Right lobe of liver (tissue), 6 donors: ENCODE data around the gene ELP5. TPM values are rescaled to one million over a fixed set of nuclear protein-coding genes. Genes with fewer than 3 reads are reported as not detected.

Experiments used
- ATAC-seq, 4 donors: fragments of 200-7000 bp; cut with Tn5 transposase; one replicate each; pipeline ENCODE4 v1.9.1; 2020; ENCODE audit warnings: mild to moderate bottlenecking in 4 of 4, moderate library complexity in 4 of 4
- DNase-seq, 3 donors: peaks; one replicate each; pipeline ENCODE4 v3.0.0-alpha.2; 2020
- H3K27ac ChIP-seq, 3 donors: fragments of 200-600 bp; one replicate each; pipeline ENCODE4 v1.8.0; 2022
- H3K27me3 ChIP-seq, 2 donors: fragments of 200-600 bp; one replicate each; pipeline ENCODE4 v1.8.0; 2022
- H3K36me3 ChIP-seq, 4 donors: fragments of 200-600 bp; sonication (generic) in 1 of 4; one replicate each; pipeline versions ENCODE4 v1.5.1 to v1.8.0; 2017 to 2022; ENCODE audit warnings: control low read depth in 1 of 4
- H3K4me1 ChIP-seq, 4 donors: fragments of 200-600 bp; sonication (generic) in 1 of 4; one replicate each; pipeline versions ENCODE4 v1.5.1 to v1.8.0; 2017 to 2022; ENCODE audit warnings: control low read depth in 1 of 4
- H3K4me3 ChIP-seq, 3 donors: fragments of 200-600 bp; one replicate each; pipeline ENCODE4 v1.8.0; 2022
- H3K9me3 ChIP-seq, 4 donors: fragments of 200-600 bp; sonication (generic) in 1 of 4; one replicate each; pipeline versions ENCODE4 v1.5.1 to v1.8.0; 2017 to 2022; ENCODE audit warnings: control low read depth in 1 of 4
- POLR2A ChIP-seq: fragments of 450-650 bp; IDR thresholded peaks from one replicate; pipeline ENCODE4 v1.6.1; 2017; ENCODE audit warnings: antibody characterized with exemption, mild to moderate bottlenecking
- WGBS: methylation state at CpG from one replicate; pipeline ENCODE4 v1.1.6; 2018; ENCODE audit warnings: low coverage, low lambda C conversion rate; ENCODE audit not compliant: insufficient coverage; ENCODE audit errors: missing lambda C conversion rate; 5-methylcytosine and 5-hydroxymethylcytosine counted together
- intact Hi-C, 2 donors: fragments of 100-400 bp; cut with DNase I; formaldehyde crosslinking; loops; one replicate each; pipeline versions ENCODE4 v1.11.2 to v1.14.1; 2022
- total RNA-seq, 6 experiments: library from RNA; depleted of rRNA in 2 of 6; stranded (reverse); fragments of >200 nt in 2 of 6; fragmentation: NEBNext Ultra II Directional in 3 of 6; extraction: Animal tissue kit (Norgen Biotek cat#: 25700) in 3 of 6; gene quantifications; one replicate each; pipeline versions ENCODE4 v1.1.0 to v1.2.4, GENCODE V29; 2016 to 2023
- TF ChIP-seq, protein P1 (sequence below), 4 donors: fragments of 200-600 bp in 3 of 4; fragments of 450-650 bp in 1 of 4; IDR thresholded peaks; one replicate each; pipeline versions ENCODE4 v1.5.1 to v1.8.0; 2016 to 2022; ENCODE audit warnings: antibody characterized with exemption in 4 of 4, mild to moderate bottlenecking in 2 of 4
- donor health status: DM: no; HTN: yes; CAD: no.
- donor health status: DM: no; HTN: no; CAD: no.
- donor health status: DM: no; HTN: no; CAD: no.
- donor health status: DM: no; HTN: yes; CAD: no.
- donor health status: DM: no; HTN: yes; CAD: no.

The ELP5 gene
- total RNA-seq, 6 experiments from 2014 or later, result 14.2 to 29.6 (median 22.9) TPM

DNA sequence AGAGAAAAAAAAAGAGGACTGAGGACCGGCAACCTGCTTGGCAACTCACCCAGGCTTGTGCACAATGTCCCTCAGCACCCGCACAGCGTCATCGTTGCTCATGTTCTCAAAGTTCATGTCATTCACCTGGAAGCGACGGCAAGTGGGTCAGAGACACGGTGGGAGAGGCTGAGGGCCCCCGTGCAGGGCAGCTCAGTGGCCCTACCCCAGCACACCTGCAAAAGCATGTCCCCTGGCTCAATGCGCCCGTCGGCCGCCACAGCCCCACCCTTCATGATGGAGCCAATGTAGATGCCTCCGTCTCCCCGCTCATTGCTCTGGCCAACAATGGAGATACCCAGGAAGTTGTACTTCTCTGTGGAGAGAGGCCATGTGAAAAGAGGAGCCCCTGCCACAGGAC is 23.1 kb upstream of the ELP5 start:
- Histone ChIP-seq H3K9me3 (no peaks in the 10 kb centered on the region), H3K27me3 (no peaks in the 10 kb centered on the region), H3K27ac (no peak overlapping the region), H3K4me3 (no peak overlapping the region), H3K36me3 (peaks cover 0 to 48% (median 20%) of the 10 kb centered on the region in 4 donors), H3K4me1 (peaks cover 0 to 29% (median 0%) of the 10 kb centered on the region in 4 donors)
- WGBS, result no CpG with 5 or more reads among the region's 14 CpGs
- intact Hi-C loops, result no loop called here
- no peak for TF ChIP-seq POLR2A
- TF ChIP-seq, protein P1, sequence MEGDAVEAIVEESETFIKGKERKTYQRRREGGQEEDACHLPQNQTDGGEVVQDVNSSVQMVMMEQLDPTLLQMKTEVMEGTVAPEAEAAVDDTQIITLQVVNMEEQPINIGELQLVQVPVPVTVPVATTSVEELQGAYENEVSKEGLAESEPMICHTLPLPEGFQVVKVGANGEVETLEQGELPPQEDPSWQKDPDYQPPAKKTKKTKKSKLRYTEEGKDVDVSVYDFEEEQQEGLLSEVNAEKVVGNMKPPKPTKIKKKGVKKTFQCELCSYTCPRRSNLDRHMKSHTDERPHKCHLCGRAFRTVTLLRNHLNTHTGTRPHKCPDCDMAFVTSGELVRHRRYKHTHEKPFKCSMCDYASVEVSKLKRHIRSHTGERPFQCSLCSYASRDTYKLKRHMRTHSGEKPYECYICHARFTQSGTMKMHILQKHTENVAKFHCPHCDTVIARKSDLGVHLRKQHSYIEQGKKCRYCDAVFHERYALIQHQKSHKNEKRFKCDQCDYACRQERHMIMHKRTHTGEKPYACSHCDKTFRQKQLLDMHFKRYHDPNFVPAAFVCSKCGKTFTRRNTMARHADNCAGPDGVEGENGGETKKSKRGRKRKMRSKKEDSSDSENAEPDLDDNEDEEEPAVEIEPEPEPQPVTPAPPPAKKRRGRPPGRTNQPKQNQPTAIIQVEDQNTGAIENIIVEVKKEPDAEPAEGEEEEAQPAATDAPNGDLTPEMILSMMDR (IDR thresholded peaks at IDR 0.05), result no peak
- ATAC-seq (no peak), DNase-seq (no peak)

DNA sequence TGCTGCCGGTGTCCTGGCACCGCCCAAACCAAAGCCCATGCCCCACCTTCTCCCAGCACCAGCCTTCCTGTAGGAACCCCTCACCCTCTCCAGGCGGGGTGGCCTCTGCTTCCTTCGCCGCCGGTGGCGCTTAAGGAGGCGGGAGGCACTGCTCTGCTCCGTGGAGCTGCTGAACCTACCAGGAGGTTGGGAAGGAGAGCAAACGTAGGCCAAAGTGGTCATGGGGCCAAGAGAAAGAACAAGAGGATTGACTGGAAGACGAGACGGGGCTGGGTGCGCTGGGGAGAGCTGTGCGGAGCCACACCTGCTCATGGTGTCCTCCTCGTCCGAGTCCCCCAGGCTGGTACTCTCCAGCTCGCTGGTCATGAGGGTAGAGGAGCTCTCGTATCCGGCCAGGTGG is 22.5 kb upstream of the ELP5 start:
- ATAC-seq (no peak), DNase-seq (peak in 1 of 3 donors; percentile 18)
- peaks cover 0 to 43% (median 16%) of the 10 kb centered on the region in 4 donors for H3K36me3 ChIP-seq
- no peak overlapping the region for H3K4me3 ChIP-seq
- H3K4me1 ChIP-seq, result peaks cover 0 to 29% (median under 1%) of the 10 kb centered on the region in 4 donors
- no peak for TF ChIP-seq POLR2A
- TF ChIP-seq, protein P1 (IDR thresholded peaks at IDR 0.05), result no peak
- intact Hi-C loops, result no loop called here
- no peak overlapping the region for H3K27ac ChIP-seq
- WGBS, result 86% methylated on average over 7 of the region's 19 CpGs
- H3K27me3 ChIP-seq, result no peaks in the 10 kb centered on the region
- no peaks in the 10 kb centered on the region for H3K9me3 ChIP-seq

DNA sequence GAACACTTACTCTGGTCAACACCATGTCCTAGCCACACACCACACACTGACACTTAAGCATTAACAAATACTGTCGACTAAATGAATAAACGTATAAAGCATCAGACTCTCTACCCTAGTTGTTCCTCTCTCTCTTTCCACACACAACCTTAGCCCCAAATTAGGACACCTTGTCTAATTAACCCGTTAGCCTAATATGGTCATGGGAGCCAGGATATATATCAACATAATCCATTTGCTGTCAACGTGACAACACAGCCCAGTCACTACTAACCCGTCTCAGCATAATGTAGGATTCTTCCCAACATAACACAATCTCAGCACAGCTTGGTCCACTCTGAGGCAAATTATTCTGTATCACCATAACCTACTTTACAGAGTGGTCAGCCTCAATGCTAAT is 19.9 kb upstream of the ELP5 start:
- Histone ChIP-seq H3K27ac (no peak overlapping the region), H3K36me3 (peaks cover 0 to 30% (median 6%) of the 10 kb centered on the region in 4 donors), H3K27me3 (no peaks in the 10 kb centered on the region), H3K4me3 (no peak overlapping the region), H3K4me1 (peaks cover 0 to 34% (median 3%) of the 10 kb centered on the region in 4 donors), H3K9me3 (no peaks in the 10 kb centered on the region)
- DNase-seq, result no peak
- ATAC-seq, result no peak
- intact Hi-C loops, result no loop called here
- TF ChIP-seq POLR2A, result no peak
- TF ChIP-seq, protein P1 (IDR thresholded peaks at IDR 0.05), result no peak
- WGBS, result 78% methylated on average over 5 of the region's 5 CpGs

DNA sequence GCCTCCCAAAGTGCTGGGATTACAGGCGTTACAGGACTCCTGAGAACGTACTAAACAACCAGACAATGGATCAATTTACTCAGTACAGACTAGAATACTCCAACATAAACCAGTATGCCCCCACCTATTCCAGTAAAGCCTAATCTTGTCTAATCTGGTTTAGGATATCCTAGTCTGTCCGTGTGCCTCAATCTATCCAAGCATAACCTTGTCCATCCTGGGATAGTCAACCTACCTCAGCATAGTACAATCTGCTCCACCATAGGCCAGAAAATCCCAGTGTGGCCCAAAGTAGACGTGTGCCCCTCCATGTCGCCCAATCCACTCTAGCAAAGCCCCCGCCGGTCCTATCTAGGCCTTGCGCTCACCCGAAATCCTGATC is 18.3 kb upstream of the ELP5 start:
- 0% methylated on average over 6 of the region's 9 CpGs for WGBS
- intact Hi-C loops, result no loop called here
- peak overlapping the region; percentile 69 to 72 (median 71) for H3K27ac ChIP-seq
- no peaks in the 10 kb centered on the region for H3K9me3 ChIP-seq
- DNase-seq (no peak), ATAC-seq (peak in 3 of 4 donors; percentile 1 to 7 (median 3))
- H3K4me1 ChIP-seq, result peaks cover 0 to 29% (median 3%) of the 10 kb centered on the region in 4 donors
- no peaks in the 10 kb centered on the region for H3K27me3 ChIP-seq
- H3K4me3 ChIP-seq, result peak overlapping the region; percentile 74 to 92 (median 79)
- H3K36me3 ChIP-seq, result peaks cover 0 to 24% (median 5%) of the 10 kb centered on the region in 4 donors
- no peak for TF ChIP-seq POLR2A
- TF ChIP-seq, protein P1 (IDR thresholded peaks at IDR 0.05), result no peak
